NT2/D1 (cell line): ENCODE results near the gene NT5DC1.

Experiments used
- DNase-seq: peaks from one replicate; pipeline ENCODE4 v3.0.0-alpha.2; 2011; ENCODE audit warnings: low read depth, low spot score
- H3K27me3 ChIP-seq: 2 replicates; pipeline ENCODE4 v1.6.0; 2011; ENCODE audit warnings: mild to moderate bottlenecking; ENCODE audit not compliant: insufficient read length, insufficient read depth
- H3K36me3 ChIP-seq: 2 replicates; pipeline ENCODE4 v1.6.1; 2011; ENCODE audit warnings: mild to moderate bottlenecking, low read length, mixed read lengths; ENCODE audit not compliant: insufficient read depth, insufficient read length
- H3K4me1 ChIP-seq: 2 replicates; pipeline ENCODE4 v1.5.1; 2011; ENCODE audit not compliant: insufficient read depth, insufficient read length
- H3K4me3 ChIP-seq: 2 replicates; pipeline ENCODE4 v1.5.1; 2011; ENCODE audit warnings: low read depth; ENCODE audit not compliant: insufficient read length
- H3K9ac ChIP-seq: 2 replicates; pipeline ENCODE4 v1.6.0; 2011; ENCODE audit warnings: low read depth; ENCODE audit not compliant: insufficient read length
- H3K9me3 ChIP-seq: 2 replicates; pipeline ENCODE4 v1.5.1; 2011; ENCODE audit warnings: mild to moderate bottlenecking, low read length; ENCODE audit not compliant: insufficient read depth
- SUZ12 ChIP-seq: IDR thresholded peaks from 2 replicates; pipeline ENCODE4 v1.6.1; 2011; ENCODE audit not compliant: insufficient read length, insufficient read depth; ENCODE audit errors: extremely low read depth
- YY1 ChIP-seq: IDR thresholded peaks from 2 replicates; pipeline ENCODE4 v1.6.1; 2011; ENCODE audit not compliant: insufficient read length, insufficient read depth
- ZNF274 ChIP-seq: IDR thresholded peaks from 2 replicates; pipeline ENCODE4 v1.6.1; 2011; ENCODE audit warnings: mild to moderate bottlenecking, low read depth, low read length

Gene NT5DC1

GRCh38 chr6:116100419-116101301, at the start of gene NT5DC1:
Gene NT5DC1 (plus strand): TSS chr6:116100853. CDS start chr6:116100931, 78 bp downstream.
- TF ChIP-seq SUZ12 (no peak), YY1 (no peak), ZNF274 (no peak)
- Histone ChIP-seq H3K4me1 (no peaks in the 10 kb centered on the region), H3K9ac (peak within 1 kb of the TSS; percentile 94), H3K4me3 (peak within 1 kb of the TSS; percentile 82), H3K27me3 (no peaks in the 10 kb centered on the region), H3K9me3 (peaks cover 11% of the 10 kb centered on the region), H3K36me3 (peaks cover 5% of the 10 kb centered on the region)
- DNase-seq = peak; percentile 58

GRCh38 chr6:116051244-116051643, 49.4 kb upstream of the NT5DC1 start:
- no peaks in the 10 kb centered on the region for H3K36me3 ChIP-seq
- no peaks in the 10 kb centered on the region for H3K27me3 ChIP-seq
- no peak overlapping the region for H3K4me3 ChIP-seq
- TF ChIP-seq ZNF274 (no peak), SUZ12 (no peak), YY1 (no peak)
- H3K9me3 ChIP-seq = no peaks in the 10 kb centered on the region
- no peak for DNase-seq
- no peaks in the 10 kb centered on the region for H3K4me1 ChIP-seq
- H3K9ac ChIP-seq = no peak overlapping the region

- Histone ChIP-seq H3K9me3 (no peaks in the 10 kb centered on the region), H3K27me3 (no peaks in the 10 kb centered on the region), H3K36me3 (no peaks in the 10 kb centered on the region), H3K4me1 (no peaks in the 10 kb centered on the region), H3K4me3 (no peak overlapping the region), H3K9ac (no peak overlapping the region)
- DNase-seq = no peak
- TF ChIP-seq YY1 (no peak), SUZ12 (no peak)
These were observed 45.1 kb upstream of the NT5DC1 start for GRCh38 chr6:116055513-116055912.

GRCh38 chr6:116057766-116058165, 42.9 kb upstream of the NT5DC1 start:
- Histone ChIP-seq H3K36me3 (no peaks in the 10 kb centered on the region), H3K9me3 (no peaks in the 10 kb centered on the region), H3K27me3 (no peaks in the 10 kb centered on the region), H3K4me1 (no peaks in the 10 kb centered on the region), H3K4me3 (no peak overlapping the region), H3K9ac (no peak overlapping the region)
- no peak for DNase-seq
- TF ChIP-seq SUZ12 (no peak), ZNF274 (no peak), YY1 (no peak)

GRCh38 chr6:116059713-116060571, 40.7 kb upstream of the NT5DC1 start:
- DNase-seq = no peak
- no peaks in the 10 kb centered on the region for H3K36me3 ChIP-seq
- no peaks in the 10 kb centered on the region for H3K27me3 ChIP-seq
- TF ChIP-seq SUZ12 = no peak
- no peak for TF ChIP-seq ZNF274
- TF ChIP-seq YY1 = no peak
- no peak overlapping the region for H3K4me3 ChIP-seq
- H3K4me1 ChIP-seq = no peaks in the 10 kb centered on the region
- no peak overlapping the region for H3K9ac ChIP-seq
- H3K9me3 ChIP-seq = no peaks in the 10 kb centered on the region

GRCh38 chr6:116060572-116061283, 39.9 kb upstream of the NT5DC1 start, which contains the start of gene FRK:
Gene FRK (minus strand): TSS chr6:116060891. CDS start chr6:116060311, 580 bp downstream.
- H3K36me3 ChIP-seq = no peaks in the 10 kb centered on the region
- no peak within 1 kb of the TSS for H3K9ac ChIP-seq
- TF ChIP-seq SUZ12 = no peak
- no peak for TF ChIP-seq YY1
- no peak for TF ChIP-seq ZNF274
- no peaks in the 10 kb centered on the region for H3K27me3 ChIP-seq
- no peak for DNase-seq
- no peaks in the 10 kb centered on the region for H3K4me1 ChIP-seq
- no peak within 1 kb of the TSS for H3K4me3 ChIP-seq
- H3K9me3 ChIP-seq = no peaks in the 10 kb centered on the region

GRCh38 chr6:116062496-116062895, 38.2 kb upstream of the NT5DC1 start:
- TF ChIP-seq SUZ12 (no peak), YY1 (no peak)
- Histone ChIP-seq H3K27me3 (no peaks in the 10 kb centered on the region), H3K4me3 (no peak overlapping the region), H3K9me3 (no peaks in the 10 kb centered on the region), H3K9ac (no peak overlapping the region), H3K4me1 (no peaks in the 10 kb centered on the region), H3K36me3 (no peaks in the 10 kb centered on the region)
- no peak for DNase-seq
